H9 (cell line): ENCODE measurements around the gene LRWD1. TPM values are rescaled to one million over a fixed set of nuclear protein-coding genes. Genes with fewer than 3 reads are reported as not detected.
"Not testable (repeated sequence)": the region's sequence is repeated elsewhere in the genome, so short reads cannot be mapped to it uniquely, and the experiment has no call there.

Source experiments
- DNase-seq: peaks from one replicate; pipeline ENCODE4 v3.0.0-alpha.2; 2017
- H2AFZ ChIP-seq: one replicate; pipeline ENCODE4 v1.6.1; 2013; ENCODE audit warnings: mild to moderate bottlenecking, low read length, control low read depth, moderate library complexity
- H2AK5ac ChIP-seq: 2 replicates; pipeline ENCODE4 v1.6.1; 2013; ENCODE audit warnings: low read length, control low read depth, mixed read lengths; ENCODE audit not compliant: insufficient read length
- H2BK120ac ChIP-seq: one replicate; pipeline ENCODE4 v1.6.1; 2013; ENCODE audit warnings: low read depth, mild to moderate bottlenecking, low read length, control low read depth, inconsistent platforms; ENCODE audit not compliant: poor library complexity, severe bottlenecking
- H2BK12ac ChIP-seq: 2 replicates; pipeline ENCODE4 v1.6.1; 2013; ENCODE audit warnings: low read length, control low read depth, mixed read lengths, low read depth; ENCODE audit not compliant: insufficient read length
- H2BK15ac ChIP-seq: 2 replicates; pipeline ENCODE4 v1.6.1; 2013; ENCODE audit warnings: low read depth, low read length, control low read depth
- H2BK20ac ChIP-seq: one replicate; pipeline ENCODE4 v1.6.1; 2013; ENCODE audit warnings: low read depth, mild to moderate bottlenecking, low read length, control low read depth, inconsistent platforms; ENCODE audit not compliant: poor library complexity, severe bottlenecking
- H2BK5ac ChIP-seq: 2 replicates; pipeline ENCODE4 v1.6.1; 2013; ENCODE audit warnings: low read length, control low read depth, mixed read lengths; ENCODE audit not compliant: insufficient read length
- H3K14ac ChIP-seq: 2 replicates; pipeline ENCODE4 v1.6.1; 2013; ENCODE audit warnings: low read length, control low read depth; ENCODE audit not compliant: insufficient read depth
- H3K18ac ChIP-seq: 2 replicates; pipeline ENCODE4 v1.6.1; 2013; ENCODE audit warnings: low read depth, mild to moderate bottlenecking, mixed read lengths, low read length, control low read depth; ENCODE audit not compliant: insufficient read length
- H3K23ac ChIP-seq: 2 replicates; pipeline ENCODE4 v1.6.1; 2013; ENCODE audit warnings: low read length, control low read depth, mixed read lengths, low read depth; ENCODE audit not compliant: insufficient read length
- H3K23me2 ChIP-seq: 2 replicates; pipeline ENCODE4 v1.6.1; 2013; ENCODE audit warnings: low read depth, mild to moderate bottlenecking, mixed read lengths, low read length, control low read depth; ENCODE audit not compliant: insufficient read length, poor library complexity, severe bottlenecking
- H3K27ac ChIP-seq: 2 replicates; pipeline ENCODE4 v1.5.1; 2013; ENCODE audit warnings: low read length, control low read depth, mixed read lengths, low read depth; ENCODE audit not compliant: insufficient read length
- H3K27me3 ChIP-seq: 2 replicates; pipeline ENCODE4 v1.6.1; 2013; ENCODE audit warnings: low read length, control low read depth, inconsistent platforms; ENCODE audit not compliant: insufficient read depth
- H3K4ac ChIP-seq: 2 replicates; pipeline ENCODE4 v1.6.1; 2013; ENCODE audit warnings: low read depth, mild to moderate bottlenecking, control low read depth, inconsistent platforms, low read length, moderate library complexity
- H3K4me1 ChIP-seq: 2 replicates; pipeline ENCODE4 v1.6.1; 2013; ENCODE audit warnings: low read length, control low read depth, inconsistent platforms; ENCODE audit not compliant: insufficient read depth
- H3K4me2 ChIP-seq: 2 replicates; pipeline ENCODE4 v1.6.1; 2013; ENCODE audit warnings: low read length, control low read depth, mixed read lengths; ENCODE audit not compliant: insufficient read length, insufficient read depth
- H3K56ac ChIP-seq: 2 replicates; pipeline ENCODE4 v1.6.1; 2013; ENCODE audit warnings: low read depth, mild to moderate bottlenecking, mixed read lengths, low read length, control low read depth; ENCODE audit not compliant: insufficient read length
- H3K79me1 ChIP-seq: 2 replicates; pipeline ENCODE4 v1.6.1; 2013; ENCODE audit warnings: low read depth, mild to moderate bottlenecking, moderate library complexity, low read length, control low read depth, inconsistent platforms; ENCODE audit not compliant: insufficient read depth, poor library complexity, severe bottlenecking
- H3K79me2 ChIP-seq: 2 replicates; pipeline ENCODE4 v1.6.1; 2013; ENCODE audit warnings: low read length, control low read depth, inconsistent platforms; ENCODE audit not compliant: insufficient read depth
- H3K9ac ChIP-seq: 2 replicates; pipeline ENCODE4 v1.6.1; 2013; ENCODE audit warnings: low read length, control low read depth, mixed read lengths; ENCODE audit not compliant: insufficient read length; ENCODE audit errors: extremely low read depth
- H3K9me3 ChIP-seq: one replicate; pipeline ENCODE4 v1.6.1; 2013; ENCODE audit warnings: low read depth, low read length, inconsistent platforms; ENCODE audit not compliant: control insufficient read depth
- H3T11ph ChIP-seq: one replicate; pipeline ENCODE4 v1.6.1; 2013; ENCODE audit warnings: mild to moderate bottlenecking, low read length, control low read depth, inconsistent platforms
- H4K20me1 ChIP-seq: one replicate; pipeline ENCODE4 v1.6.1; 2013; ENCODE audit not compliant: control insufficient read depth, insufficient read length, insufficient read depth
- H4K5ac ChIP-seq: 2 replicates; pipeline ENCODE4 v1.6.1; 2013; ENCODE audit warnings: low read depth, mild to moderate bottlenecking, mixed read lengths, low read length, control low read depth; ENCODE audit not compliant: insufficient read length
- H4K8ac ChIP-seq: replicated peaks from 2 replicates; pipeline ENCODE4 v1.6.1; 2013; ENCODE audit warnings: low read length, control low read depth, mixed read lengths, low read depth; ENCODE audit not compliant: insufficient read length
- H4K91ac ChIP-seq: 2 replicates; pipeline ENCODE4 v1.6.1; 2013; ENCODE audit warnings: low read depth, mild to moderate bottlenecking, moderate library complexity, mixed read lengths, low read length, control low read depth; ENCODE audit not compliant: insufficient read length
- H3K27ac Mint-ChIP-seq, 3 experiments: 2 replicates in 2 of 3; 3 replicates in 1 of 3; pipeline ENCODE4 v1.8.0; 2020 to 2021; ENCODE audit warnings: mixed read lengths in 3 of 3, mild to moderate bottlenecking in 1 of 3, moderate library complexity in 1 of 3
- H3K27me3 Mint-ChIP-seq: 2 replicates; pipeline ENCODE4 v1.8.0; 2021; ENCODE audit warnings: low read depth, mild to moderate bottlenecking, moderate library complexity, mixed read lengths
- H3K36me3 Mint-ChIP-seq, 3 experiments: 2 replicates in 2 of 3; 3 replicates in 1 of 3; pipeline ENCODE4 v1.8.0; 2020 to 2021; ENCODE audit warnings: low read depth in 3 of 3, mixed read lengths in 3 of 3; ENCODE audit not compliant: insufficient read depth in 1 of 3
- H3K4me1 Mint-ChIP-seq, 2 experiments: 2 replicates each; pipeline ENCODE4 v1.8.0; 2020; ENCODE audit warnings: mixed read lengths in 2 of 2
- H3K4me3 Mint-ChIP-seq, 2 experiments: 2 replicates in 1 of 2; 3 replicates in 1 of 2; pipeline ENCODE4 v1.8.0; 2020 to 2021; ENCODE audit warnings: mild to moderate bottlenecking in 2 of 2, mixed read lengths in 2 of 2, moderate library complexity in 1 of 2
- H3K9me3 Mint-ChIP-seq, 2 experiments: 2 replicates in 1 of 2; 3 replicates in 1 of 2; pipeline ENCODE4 v1.8.0; 2020; ENCODE audit warnings: mild to moderate bottlenecking in 2 of 2, mixed read lengths in 2 of 2, moderate library complexity in 1 of 2
- WGBS: extraction: QIAGEN DNeasy Blood & Tissue Kit; methylation state at CpG from one replicate; pipeline ENCODE4 v1.1.7; 2013; ENCODE audit warnings: missing lambda C conversion rate, low lambda C conversion rate, mixed read lengths; ENCODE audit not compliant: insufficient read length; ENCODE audit errors: extremely low coverage; 5-methylcytosine and 5-hydroxymethylcytosine counted together
- total RNA-seq: library from RNA; stranded (reverse); gene quantifications from 2 replicates; pipeline ENCODE4 v1.2.1, GENCODE V29; 2021

Gene LRWD1
- total RNA-seq, 1 experiment from 2014 or later: 35.1 TPM

DNA sequence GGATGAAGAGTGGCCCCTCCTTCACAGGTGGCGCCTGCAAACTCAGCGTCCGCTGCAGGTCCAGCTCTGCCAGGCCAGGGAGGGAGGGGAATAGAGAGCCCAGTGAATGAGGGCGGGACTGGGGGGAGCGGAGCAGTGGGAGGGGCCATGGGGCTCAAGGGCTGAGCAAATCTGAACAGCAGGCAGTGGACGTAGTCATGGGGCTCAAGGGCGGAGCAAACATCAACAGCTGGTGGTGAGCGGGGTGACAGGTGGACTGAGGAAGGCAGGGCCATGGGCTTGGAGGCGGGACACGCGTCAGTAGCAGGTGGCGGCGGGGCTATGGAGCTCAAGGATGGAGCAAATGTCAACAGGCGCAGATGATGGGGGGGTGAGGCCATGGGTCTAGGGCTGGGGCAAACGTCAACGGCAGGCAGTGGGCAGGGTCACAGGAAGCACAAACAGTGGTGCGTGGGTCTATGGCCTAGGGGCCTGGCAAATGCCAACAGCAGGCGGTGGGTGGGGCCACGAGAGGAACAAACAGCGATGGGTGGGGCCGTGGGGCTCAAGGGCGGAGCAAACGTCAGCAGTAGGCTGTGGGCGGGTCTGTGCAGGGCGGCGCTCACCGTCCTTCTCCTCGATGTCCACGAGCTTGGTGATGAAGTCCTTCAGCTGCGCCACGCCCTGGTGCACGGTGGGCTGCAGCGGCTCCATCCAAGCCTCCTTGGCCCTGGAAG, 28.6 kb downstream of the LRWD1 start:
- H3K4me1 ChIP-seq, H3K14ac ChIP-seq, H3K4me1 Mint-ChIP-seq, H3K27me3 Mint-ChIP-seq, H4K91ac ChIP-seq, H3K9me3 Mint-ChIP-seq, DNase-seq, H3K36me3 Mint-ChIP-seq, H4K8ac ChIP-seq, H4K20me1 ChIP-seq, H2AK5ac ChIP-seq, H3K23ac ChIP-seq, H3K27ac Mint-ChIP-seq, H2BK5ac ChIP-seq, H3K79me2 ChIP-seq, H2BK12ac ChIP-seq, H2BK20ac ChIP-seq, H3K79me1 ChIP-seq, H4K5ac ChIP-seq, H3K18ac ChIP-seq, H3K4ac ChIP-seq, H3T11ph ChIP-seq, H2AFZ ChIP-seq, H3K27me3 ChIP-seq, H2BK120ac ChIP-seq, H3K9me3 ChIP-seq, H3K56ac ChIP-seq, H3K4me2 ChIP-seq, H2BK15ac ChIP-seq, H3K27ac ChIP-seq, H3K9ac ChIP-seq, H3K4me3 Mint-ChIP-seq, H3K23me2 ChIP-seq: not testable (repeated sequence)
- no CpG with 5 or more reads among the region's 33 CpGs for WGBS

DNA sequence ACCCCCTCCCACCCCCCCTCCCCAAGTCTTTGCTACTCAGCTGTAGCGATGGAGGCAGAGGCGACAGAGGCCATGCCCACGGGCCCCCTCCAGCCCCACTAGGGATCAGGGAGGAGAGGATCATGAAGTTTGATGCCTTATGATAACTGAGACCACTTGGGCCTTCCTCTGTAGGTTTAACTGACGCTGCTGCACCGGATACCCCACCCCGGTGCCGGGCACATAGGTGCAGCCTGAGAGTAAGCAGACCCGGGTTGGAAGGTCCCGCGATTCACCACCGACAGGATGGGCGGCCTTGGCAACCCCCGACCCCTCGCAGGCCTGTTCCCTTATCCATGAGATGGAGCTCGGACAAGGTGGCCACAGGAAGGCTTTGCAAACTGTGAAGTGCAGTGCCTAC, 29.2 kb downstream of the LRWD1 start:
- not testable (repeated sequence) for H3K27ac Mint-ChIP-seq, DNase-seq

More for the DNA sequence above, 29.2 kb downstream of the LRWD1 start:
- not testable (repeated sequence) for H3K18ac ChIP-seq, H3K23ac ChIP-seq, H3K27me3 ChIP-seq, H3K79me1 ChIP-seq, H3K4me1 Mint-ChIP-seq, H2BK12ac ChIP-seq, H3K9me3 ChIP-seq, H2BK120ac ChIP-seq, H2BK20ac ChIP-seq, H3K9ac ChIP-seq, H3K56ac ChIP-seq, H2BK5ac ChIP-seq, H3K23me2 ChIP-seq, H3T11ph ChIP-seq, H3K79me2 ChIP-seq, H3K4me1 ChIP-seq, H3K14ac ChIP-seq, H3K27me3 Mint-ChIP-seq, H2AFZ ChIP-seq, H3K36me3 Mint-ChIP-seq, H4K5ac ChIP-seq, H3K4me2 ChIP-seq, H3K9me3 Mint-ChIP-seq, H4K8ac ChIP-seq, H3K27ac ChIP-seq, H4K91ac ChIP-seq, H2AK5ac ChIP-seq, H2BK15ac ChIP-seq, H3K4ac ChIP-seq, H4K20me1 ChIP-seq, H3K4me3 Mint-ChIP-seq
- no CpG with 5 or more reads among the region's 15 CpGs for WGBS
